Stimulated activated CD8-positive, alpha-beta memory T cell treated with anti-CD3 and anti-CD28 coated beads, Interleukin-4, amount 100 ng/mL, for 24 hours (primary cell): Measurements from ENCODE around the gene LIME1.

Source experiments
- DNase-seq: peaks from one replicate; pipeline ENCODE4 v3.0.0-alpha.2; 2020; ENCODE audit warnings: low read depth

The LIME1 gene

GRCh38 chr20:63749597-63750508 is 13.4 kb downstream of the LIME1 start:
- no peak for DNase-seq

- DNase-seq, result no peak
Measured at GRCh38 chr20:63750807-63751470, 14.5 kb downstream of the LIME1 start.

GRCh38 chr20:63751471-63752271 is 15.2 kb downstream of the LIME1 start:
- no peak for DNase-seq

- DNase-seq, result no peak
Measured at GRCh38 chr20:63752411-63753101, 16.1 kb downstream of the LIME1 start.

GRCh38 chr20:63753381-63753780 is 16.9 kb downstream of the LIME1 start:
- no peak for DNase-seq

GRCh38 chr20:63754008-63754407 is 17.5 kb downstream of the LIME1 start:
- no peak for DNase-seq

- DNase-seq, result no peak
Measured at GRCh38 chr20:63755933-63756647, 19.6 kb downstream of the LIME1 start.

- no peak for DNase-seq
Measured at GRCh38 chr20:63756648-63756991, 20.2 kb downstream of the LIME1 start.

GRCh38 chr20:63758152-63758551 is 21.7 kb downstream of the LIME1 start:
- no peak for DNase-seq

- no peak for DNase-seq
Measured at GRCh38 chr20:63759377-63759901, 23.0 kb downstream of the LIME1 start.

- DNase-seq, result no peak
Measured at GRCh38 chr20:63765082-63765873, 28.8 kb downstream of the LIME1 start.

- DNase-seq, result no peak
Measured at GRCh38 chr20:63765902-63766301, 29.4 kb downstream of the LIME1 start.

- DNase-seq, result no peak
Measured at GRCh38 chr20:63766695-63767426, 30.4 kb downstream of the LIME1 start.

GRCh38 chr20:63767456-63767855 is 31.0 kb downstream of the LIME1 start:
- no peak for DNase-seq

- DNase-seq, result no peak
Measured at GRCh38 chr20:63767886-63768285, 31.4 kb downstream of the LIME1 start.

GRCh38 chr20:63768591-63769515 is 32.4 kb downstream of the LIME1 start:
- DNase-seq, result no peak

GRCh38 chr20:63769891-63770474 is 33.5 kb downstream of the LIME1 start:
- DNase-seq, result no peak
